GM12873 (cell line): Measurements from ENCODE around the gene PDE3B.

Experiments used
- TF ChIP-seq, protein P1 (sequence below): IDR thresholded peaks from 2 replicates; pipeline ENCODE4 v1.5.1; 2012; ENCODE audit warnings: low read depth, mild to moderate bottlenecking, moderate library complexity, low read length, control low read depth; ENCODE audit not compliant: insufficient read depth; ENCODE audit errors: missing control alignments

Gene PDE3B

DNA sequence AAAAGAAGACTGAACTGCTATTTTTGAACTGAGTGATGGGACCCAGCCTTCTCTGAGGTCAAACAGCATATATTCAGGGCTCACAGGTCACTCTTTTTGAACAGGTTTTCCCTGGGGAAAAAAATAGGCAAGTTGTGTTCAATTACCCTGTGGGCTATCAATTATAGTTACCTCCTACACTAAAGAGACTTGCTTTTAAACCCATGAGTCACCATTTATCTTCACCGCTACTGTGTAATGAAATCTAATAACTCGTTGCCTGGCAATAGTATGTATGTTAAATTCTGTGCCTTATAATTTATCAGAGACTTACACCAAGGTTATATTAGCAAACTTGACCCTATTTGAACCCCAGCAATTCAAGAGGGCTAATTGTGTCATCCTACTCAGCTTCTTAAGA is 149.9 kb downstream of the PDE3B start:
- TF ChIP-seq, protein P1, sequence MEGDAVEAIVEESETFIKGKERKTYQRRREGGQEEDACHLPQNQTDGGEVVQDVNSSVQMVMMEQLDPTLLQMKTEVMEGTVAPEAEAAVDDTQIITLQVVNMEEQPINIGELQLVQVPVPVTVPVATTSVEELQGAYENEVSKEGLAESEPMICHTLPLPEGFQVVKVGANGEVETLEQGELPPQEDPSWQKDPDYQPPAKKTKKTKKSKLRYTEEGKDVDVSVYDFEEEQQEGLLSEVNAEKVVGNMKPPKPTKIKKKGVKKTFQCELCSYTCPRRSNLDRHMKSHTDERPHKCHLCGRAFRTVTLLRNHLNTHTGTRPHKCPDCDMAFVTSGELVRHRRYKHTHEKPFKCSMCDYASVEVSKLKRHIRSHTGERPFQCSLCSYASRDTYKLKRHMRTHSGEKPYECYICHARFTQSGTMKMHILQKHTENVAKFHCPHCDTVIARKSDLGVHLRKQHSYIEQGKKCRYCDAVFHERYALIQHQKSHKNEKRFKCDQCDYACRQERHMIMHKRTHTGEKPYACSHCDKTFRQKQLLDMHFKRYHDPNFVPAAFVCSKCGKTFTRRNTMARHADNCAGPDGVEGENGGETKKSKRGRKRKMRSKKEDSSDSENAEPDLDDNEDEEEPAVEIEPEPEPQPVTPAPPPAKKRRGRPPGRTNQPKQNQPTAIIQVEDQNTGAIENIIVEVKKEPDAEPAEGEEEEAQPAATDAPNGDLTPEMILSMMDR = no peak

DNA sequence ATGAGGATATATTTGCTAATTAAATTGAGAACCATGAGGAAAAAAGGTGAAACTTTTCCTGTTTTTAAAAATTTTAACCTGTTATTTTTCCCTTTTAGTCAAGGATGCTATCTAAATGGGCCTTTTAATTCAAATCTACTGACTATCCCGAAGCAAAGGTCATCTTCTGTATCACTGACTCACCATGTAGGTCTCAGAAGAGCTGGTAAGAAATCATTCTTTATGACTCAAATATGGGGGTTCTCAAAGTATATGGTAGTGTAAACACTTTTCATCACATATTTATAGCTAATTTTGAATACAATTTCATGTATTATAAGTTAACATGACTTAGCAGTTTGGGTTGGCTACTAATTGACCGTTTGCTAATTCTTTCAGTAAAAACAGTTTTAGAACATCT is 160.2 kb downstream of the PDE3B start:
- TF ChIP-seq, protein P1 = no peak

DNA sequence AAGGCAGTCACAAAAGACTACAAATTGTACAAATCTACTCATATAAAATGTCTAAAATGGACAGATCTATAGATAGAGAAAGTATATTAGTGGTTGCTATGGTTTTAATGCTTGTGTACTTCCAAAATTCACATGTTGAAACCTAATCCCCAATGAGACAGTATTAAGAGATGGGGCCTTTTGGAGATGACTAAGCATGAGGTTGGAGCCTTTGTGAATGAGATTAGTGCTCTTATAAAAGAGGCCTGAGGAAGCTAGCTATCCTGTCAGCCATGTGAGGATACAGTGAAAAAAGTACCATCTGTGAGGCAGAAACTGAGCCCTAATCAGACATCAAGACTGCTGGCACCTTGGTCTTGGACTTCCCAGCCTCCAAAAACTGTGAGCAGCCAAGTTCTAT is 165.9 kb downstream of the PDE3B start:
- TF ChIP-seq, protein P1 = no peak

DNA sequence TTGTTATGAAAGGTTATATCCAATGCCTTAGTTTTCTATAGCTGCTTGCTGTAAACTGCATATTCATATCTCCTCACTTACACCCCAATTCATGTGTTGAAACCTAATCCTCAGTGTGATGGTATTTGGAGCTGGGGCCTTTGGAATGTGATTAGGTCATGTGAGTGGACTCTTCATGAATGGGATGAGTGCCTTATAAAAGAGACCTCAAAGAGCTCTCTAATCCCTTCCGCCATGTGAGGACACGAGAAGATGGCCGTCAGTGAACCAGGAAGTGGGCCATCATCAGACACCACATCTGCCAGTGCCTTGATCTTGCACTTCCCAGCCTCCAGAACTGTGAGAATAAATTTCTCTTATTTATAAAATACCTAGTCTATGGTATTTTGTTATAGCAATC is 169.2 kb downstream of the PDE3B start:
- TF ChIP-seq, protein P1 = no peak

DNA sequence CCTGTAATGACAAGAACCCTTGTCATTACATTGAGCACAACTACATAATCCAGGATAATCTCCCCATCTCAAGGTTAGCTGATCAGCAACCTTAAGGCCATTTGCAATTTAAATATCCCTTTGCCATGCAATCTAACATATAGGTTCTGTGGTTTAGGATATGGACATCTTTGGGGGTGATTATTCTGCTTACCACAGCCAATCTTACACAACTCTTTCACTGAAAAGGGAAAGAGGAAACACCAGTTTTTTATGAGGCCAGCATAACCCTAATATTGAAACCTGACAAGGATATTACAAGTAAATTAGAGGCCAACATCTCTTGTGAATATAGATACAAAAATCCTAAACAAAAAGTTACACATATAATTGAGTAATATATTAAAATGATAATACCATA is 169.9 kb downstream of the PDE3B start:
- TF ChIP-seq, protein P1 = no peak

DNA sequence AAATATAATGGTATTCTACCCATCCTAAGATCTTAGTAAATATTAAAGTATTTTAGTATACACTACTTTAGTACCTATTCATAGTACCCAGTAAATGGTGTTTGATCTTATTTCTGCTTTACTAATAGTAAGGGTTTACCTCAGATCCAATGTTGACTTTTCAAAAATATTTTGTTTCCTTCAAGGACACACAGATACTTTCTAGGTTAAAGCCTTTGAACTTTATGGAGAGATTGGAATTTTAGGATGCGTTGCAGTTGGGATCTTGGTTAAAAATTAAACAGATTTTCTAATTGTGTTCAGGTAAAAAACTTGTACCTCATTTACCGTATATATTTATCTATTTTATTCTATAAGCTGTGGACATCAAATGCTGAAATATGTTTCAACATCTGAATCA is 175.2 kb downstream of the PDE3B start:
- TF ChIP-seq, protein P1 = no peak

DNA sequence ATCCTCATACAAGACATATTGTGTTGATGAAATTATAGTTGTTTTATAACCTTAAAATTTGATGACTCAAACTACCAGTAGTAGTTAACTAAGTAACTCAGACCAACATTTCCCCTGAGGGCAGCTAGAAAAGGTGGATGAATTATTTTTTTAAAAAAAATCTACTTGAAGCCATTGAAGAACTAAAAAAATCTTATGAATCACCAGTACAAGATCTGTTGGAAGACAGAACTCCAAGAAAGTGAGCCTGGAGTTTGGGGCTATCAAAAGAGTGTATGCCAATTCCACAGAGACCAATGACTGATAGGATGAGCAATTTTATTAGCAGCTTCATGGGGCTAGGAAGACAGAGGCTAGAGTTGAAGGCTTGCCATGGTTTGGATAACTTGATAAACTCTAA is 176.0 kb downstream of the PDE3B start:
- TF ChIP-seq, protein P1 = no peak
